NT2/D1 (cell line): Measurements from ENCODE around the gene SNRPD3.

Experiments used
- DNase-seq: peaks from one replicate; pipeline ENCODE4 v3.0.0-alpha.2; 2011; ENCODE audit warnings: low read depth, low spot score
- H3K27me3 ChIP-seq: 2 replicates; pipeline ENCODE4 v1.6.0; 2011; ENCODE audit warnings: mild to moderate bottlenecking; ENCODE audit not compliant: insufficient read length, insufficient read depth
- H3K36me3 ChIP-seq: 2 replicates; pipeline ENCODE4 v1.6.1; 2011; ENCODE audit warnings: mild to moderate bottlenecking, low read length, mixed read lengths; ENCODE audit not compliant: insufficient read depth, insufficient read length
- H3K4me1 ChIP-seq: 2 replicates; pipeline ENCODE4 v1.5.1; 2011; ENCODE audit not compliant: insufficient read depth, insufficient read length
- H3K4me3 ChIP-seq: 2 replicates; pipeline ENCODE4 v1.5.1; 2011; ENCODE audit warnings: low read depth; ENCODE audit not compliant: insufficient read length
- H3K9ac ChIP-seq: 2 replicates; pipeline ENCODE4 v1.6.0; 2011; ENCODE audit warnings: low read depth; ENCODE audit not compliant: insufficient read length
- H3K9me3 ChIP-seq: 2 replicates; pipeline ENCODE4 v1.5.1; 2011; ENCODE audit warnings: mild to moderate bottlenecking, low read length; ENCODE audit not compliant: insufficient read depth
- SUZ12 ChIP-seq: IDR thresholded peaks from 2 replicates; pipeline ENCODE4 v1.6.1; 2011; ENCODE audit not compliant: insufficient read length, insufficient read depth; ENCODE audit errors: extremely low read depth
- YY1 ChIP-seq: IDR thresholded peaks from 2 replicates; pipeline ENCODE4 v1.6.1; 2011; ENCODE audit not compliant: insufficient read length, insufficient read depth
- ZNF274 ChIP-seq: IDR thresholded peaks from 2 replicates; pipeline ENCODE4 v1.6.1; 2011; ENCODE audit warnings: mild to moderate bottlenecking, low read depth, low read length

SNRPD3 gene

GRCh38 chr22:24584871-24585411 lies 29.1 kb downstream of the SNRPD3 start:
- H3K9ac ChIP-seq: no peak overlapping the region
- H3K4me1 ChIP-seq: peaks cover 5% of the 10 kb centered on the region
- no peaks in the 10 kb centered on the region for H3K27me3 ChIP-seq
- DNase-seq: no peak
- no peak overlapping the region for H3K4me3 ChIP-seq
- H3K9me3 ChIP-seq: no peaks in the 10 kb centered on the region
- TF ChIP-seq SUZ12: no peak
- TF ChIP-seq ZNF274: no peak
- TF ChIP-seq YY1: no peak
- H3K36me3 ChIP-seq: peaks cover 28% of the 10 kb centered on the region

GRCh38 chr22:24585461-24585860 lies 29.7 kb downstream of the SNRPD3 start:
- H3K27me3 ChIP-seq: no peaks in the 10 kb centered on the region
- H3K9ac ChIP-seq: no peak overlapping the region
- no peak for TF ChIP-seq YY1
- no peak for TF ChIP-seq ZNF274
- TF ChIP-seq SUZ12: no peak
- H3K9me3 ChIP-seq: no peaks in the 10 kb centered on the region
- DNase-seq: no peak
- no peak overlapping the region for H3K4me3 ChIP-seq
- H3K4me1 ChIP-seq: peaks cover 5% of the 10 kb centered on the region
- H3K36me3 ChIP-seq: peaks cover 28% of the 10 kb centered on the region

- Histone ChIP-seq H3K9me3 (no peaks in the 10 kb centered on the region), H3K27me3 (no peaks in the 10 kb centered on the region), H3K36me3 (peaks cover 28% of the 10 kb centered on the region), H3K9ac (no peak overlapping the region), H3K4me3 (no peak overlapping the region), H3K4me1 (peaks cover 5% of the 10 kb centered on the region)
- TF ChIP-seq ZNF274 (no peak), YY1 (no peak), SUZ12 (no peak)
- DNase-seq: no peak
Measured at GRCh38 chr22:24585927-24586546, 30.2 kb downstream of the SNRPD3 start.

- Histone ChIP-seq H3K4me3 (no peak overlapping the region), H3K9ac (no peak overlapping the region), H3K9me3 (no peaks in the 10 kb centered on the region), H3K4me1 (peaks cover 8% of the 10 kb centered on the region), H3K27me3 (no peaks in the 10 kb centered on the region), H3K36me3 (peaks cover 28% of the 10 kb centered on the region)
- TF ChIP-seq SUZ12 (no peak), YY1 (no peak), ZNF274 (no peak)
- no peak for DNase-seq
Measured at GRCh38 chr22:24587251-24587650, 31.5 kb downstream of the SNRPD3 start.

GRCh38 chr22:24587948-24588347 lies 32.1 kb downstream of the SNRPD3 start:
- peaks cover 8% of the 10 kb centered on the region for H3K4me1 ChIP-seq
- no peaks in the 10 kb centered on the region for H3K27me3 ChIP-seq
- no peak overlapping the region for H3K9ac ChIP-seq
- no peaks in the 10 kb centered on the region for H3K9me3 ChIP-seq
- H3K4me3 ChIP-seq: no peak overlapping the region
- TF ChIP-seq ZNF274 (no peak), YY1 (no peak), SUZ12 (no peak)
- DNase-seq: no peak
- peaks cover 28% of the 10 kb centered on the region for H3K36me3 ChIP-seq

GRCh38 chr22:24588381-24588756 lies 32.6 kb downstream of the SNRPD3 start:
- Histone ChIP-seq H3K27me3 (no peaks in the 10 kb centered on the region), H3K4me3 (no peak overlapping the region), H3K4me1 (peaks cover 8% of the 10 kb centered on the region), H3K9ac (no peak overlapping the region), H3K9me3 (no peaks in the 10 kb centered on the region), H3K36me3 (peaks cover 28% of the 10 kb centered on the region)
- TF ChIP-seq SUZ12: no peak
- no peak for TF ChIP-seq ZNF274
- no peak for TF ChIP-seq YY1
- DNase-seq: no peak

- H3K36me3 ChIP-seq: peaks cover 28% of the 10 kb centered on the region
- H3K9ac ChIP-seq: no peak overlapping the region
- H3K27me3 ChIP-seq: no peaks in the 10 kb centered on the region
- peaks cover 11% of the 10 kb centered on the region for H3K4me1 ChIP-seq
- DNase-seq: no peak
- TF ChIP-seq YY1 (no peak), ZNF274 (no peak)
- no peaks in the 10 kb centered on the region for H3K9me3 ChIP-seq
- H3K4me3 ChIP-seq: no peak overlapping the region
Measured at GRCh38 chr22:24588757-24589481, 33.1 kb downstream of the SNRPD3 start.
